ENCODE results near the gene SPATA21.

Gene SPATA21

DNA sequence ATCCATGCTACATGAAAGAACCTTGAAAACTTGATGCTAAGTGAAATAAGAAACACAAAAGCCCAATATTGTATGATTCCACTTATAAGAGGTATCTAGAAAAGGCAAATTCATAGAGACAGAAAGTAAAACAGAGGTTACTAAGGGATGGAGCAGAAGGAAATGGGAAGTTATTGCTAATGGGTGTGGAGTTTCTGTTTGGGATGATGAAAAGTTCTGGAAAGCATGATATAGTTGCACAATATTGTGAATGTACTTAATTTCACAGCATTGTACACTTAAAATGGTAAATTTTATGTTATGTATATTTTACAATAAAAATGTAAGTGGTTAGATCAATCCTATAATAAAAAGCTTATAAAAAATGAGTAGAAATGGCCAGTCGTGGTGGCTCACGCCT, 1.7 kb upstream of the SPATA21 start:
- H3K9ac ChIP-seq (ENCODE audit: low read length): no peak overlapping the region
- H3K4me1 ChIP-seq (ENCODE audit: control insufficient read depth, low read depth, low read length): peaks cover 3% of the 10 kb centered on the region
- peaks cover 6% of the 10 kb centered on the region for H3K27me3 ChIP-seq (ENCODE audit: control insufficient read depth, insufficient read depth, low read length)
- H3K4me3 ChIP-seq (ENCODE audit: low read length): no peak overlapping the region
- no peak overlapping the region for H3K27ac ChIP-seq (ENCODE audit: low read length)
- no peaks in the 10 kb centered on the region for H3K9me3 ChIP-seq (ENCODE audit: control insufficient read depth, low read depth, low read length)
- no peaks in the 10 kb centered on the region for H3K36me3 ChIP-seq (ENCODE audit: control insufficient read depth, low read depth, low read length)

DNA sequence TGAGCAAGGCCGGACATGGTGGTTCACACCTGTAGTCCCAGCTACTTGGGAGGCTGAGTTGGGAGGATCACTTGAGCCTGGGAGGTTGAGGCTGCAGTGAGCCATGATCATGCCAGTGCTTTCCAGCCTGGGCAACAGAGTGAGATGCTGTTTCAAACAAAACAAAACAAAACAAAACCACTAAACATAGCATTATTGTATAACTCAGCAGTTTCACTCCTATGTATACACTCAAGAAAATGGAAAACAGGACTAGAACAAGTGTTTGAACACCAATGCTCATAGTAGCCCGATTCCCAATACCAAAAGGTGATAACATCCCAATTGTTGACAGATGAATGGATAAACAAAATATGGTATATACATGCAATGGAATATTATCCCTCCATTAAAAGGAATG, 1.3 kb upstream of the SPATA21 start:
- Histone ChIP-seq H3K9ac (ENCODE audit: low read length) (no peak overlapping the region), H3K36me3 (ENCODE audit: control insufficient read depth, low read depth, low read length) (no peaks in the 10 kb centered on the region)

DNA sequence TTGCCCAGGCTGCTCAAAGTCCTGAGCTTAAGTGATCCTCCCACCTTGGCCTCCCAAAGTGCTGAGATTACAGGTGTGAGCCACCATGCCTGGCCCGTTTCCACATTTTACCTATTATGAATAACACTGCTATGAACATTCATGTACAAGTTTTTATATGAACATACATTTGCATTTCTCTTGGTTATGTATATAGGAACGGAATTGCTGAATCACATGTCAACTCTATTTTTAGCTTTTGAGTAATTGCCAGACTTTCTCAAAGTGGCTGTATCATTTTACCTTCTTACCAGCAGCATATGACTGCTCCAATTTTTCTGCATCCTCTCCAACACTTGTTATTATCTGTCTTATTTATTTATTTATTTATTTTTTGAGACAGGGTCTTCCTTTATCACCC, 2.7 kb downstream of the SPATA21 start:
- Histone ChIP-seq H3K36me3 (ENCODE audit: control insufficient read depth, low read depth, low read length) (no peaks in the 10 kb centered on the region), H3K4me3 (ENCODE audit: low read length) (no peak overlapping the region), H3K9ac (ENCODE audit: low read length) (no peak overlapping the region), H3K27me3 (ENCODE audit: control insufficient read depth, insufficient read depth, low read length) (no peaks in the 10 kb centered on the region), H3K27ac (ENCODE audit: low read length) (no peak overlapping the region), H3K9me3 (ENCODE audit: control insufficient read depth, low read depth, low read length) (no peaks in the 10 kb centered on the region), H3K4me1 (ENCODE audit: control insufficient read depth, low read depth, low read length) (no peaks in the 10 kb centered on the region)

More for the DNA sequence above, 1.3 kb upstream of the SPATA21 start:
- Histone ChIP-seq H3K9me3 (ENCODE audit: control insufficient read depth, low read depth, low read length) (no peaks in the 10 kb centered on the region), H3K27ac (ENCODE audit: low read length) (no peak overlapping the region), H3K4me1 (ENCODE audit: control insufficient read depth, low read depth, low read length) (peaks cover 3% of the 10 kb centered on the region), H3K27me3 (ENCODE audit: control insufficient read depth, insufficient read depth, low read length) (peaks cover 6% of the 10 kb centered on the region), H3K4me3 (ENCODE audit: low read length) (no peak overlapping the region)

DNA sequence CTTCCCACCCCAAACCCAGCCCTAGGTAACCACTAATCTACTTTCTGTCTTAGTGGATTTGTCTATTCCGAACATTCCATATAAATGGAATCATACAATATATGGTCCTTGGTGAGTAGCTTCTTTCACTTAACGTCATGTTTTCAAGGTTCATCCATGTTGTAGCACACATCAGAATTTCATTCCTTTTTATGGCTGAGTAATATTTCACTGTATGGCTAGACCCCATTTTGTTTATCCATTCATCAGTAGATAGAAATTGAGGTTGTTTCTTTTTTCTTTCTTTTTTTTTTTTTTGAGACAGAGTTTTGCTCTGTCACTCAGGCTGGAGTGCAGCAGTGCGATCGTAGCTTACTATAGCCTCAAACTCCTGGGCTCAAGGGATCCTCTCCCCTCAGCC, 3.2 kb downstream of the SPATA21 start:
- H3K27me3 ChIP-seq (ENCODE audit: control insufficient read depth, insufficient read depth, low read length): no peaks in the 10 kb centered on the region
- H3K36me3 ChIP-seq (ENCODE audit: control insufficient read depth, low read depth, low read length): no peaks in the 10 kb centered on the region
- no peaks in the 10 kb centered on the region for H3K4me1 ChIP-seq (ENCODE audit: control insufficient read depth, low read depth, low read length)
- H3K4me3 ChIP-seq (ENCODE audit: low read length): no peak overlapping the region
- H3K27ac ChIP-seq (ENCODE audit: low read length): no peak overlapping the region
- H3K9ac ChIP-seq (ENCODE audit: low read length): no peak overlapping the region
- H3K9me3 ChIP-seq (ENCODE audit: control insufficient read depth, low read depth, low read length): no peaks in the 10 kb centered on the region

DNA sequence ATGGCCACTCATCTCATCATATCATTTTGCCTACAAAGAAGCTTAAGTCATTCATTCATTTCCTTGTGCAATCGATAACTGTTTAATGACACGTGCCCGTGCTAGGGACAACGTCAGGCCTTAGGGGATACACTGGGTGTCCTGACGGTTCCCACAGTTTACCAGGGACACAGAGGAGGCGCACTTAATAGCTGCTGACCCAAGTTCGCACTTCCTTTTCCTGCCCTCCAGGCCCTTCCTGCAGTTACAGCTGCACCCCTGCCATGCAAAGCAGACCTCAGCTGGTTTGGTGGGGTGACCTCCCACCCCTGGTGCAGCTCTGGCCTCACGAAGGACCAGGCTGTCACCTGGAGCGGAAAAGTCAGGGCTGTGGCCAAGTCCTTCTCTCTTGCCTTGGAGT, 4.2 kb downstream of the SPATA21 start:
- Histone ChIP-seq H3K9ac (ENCODE audit: low read length) (no peak overlapping the region), H3K36me3 (ENCODE audit: control insufficient read depth, low read depth, low read length) (no peaks in the 10 kb centered on the region), H3K27ac (ENCODE audit: low read length) (no peak overlapping the region), H3K4me1 (ENCODE audit: control insufficient read depth, low read depth, low read length) (no peaks in the 10 kb centered on the region), H3K4me3 (ENCODE audit: low read length) (no peak overlapping the region), H3K27me3 (ENCODE audit: control insufficient read depth, insufficient read depth, low read length) (no peaks in the 10 kb centered on the region), H3K9me3 (ENCODE audit: control insufficient read depth, low read depth, low read length) (no peaks in the 10 kb centered on the region)

DNA sequence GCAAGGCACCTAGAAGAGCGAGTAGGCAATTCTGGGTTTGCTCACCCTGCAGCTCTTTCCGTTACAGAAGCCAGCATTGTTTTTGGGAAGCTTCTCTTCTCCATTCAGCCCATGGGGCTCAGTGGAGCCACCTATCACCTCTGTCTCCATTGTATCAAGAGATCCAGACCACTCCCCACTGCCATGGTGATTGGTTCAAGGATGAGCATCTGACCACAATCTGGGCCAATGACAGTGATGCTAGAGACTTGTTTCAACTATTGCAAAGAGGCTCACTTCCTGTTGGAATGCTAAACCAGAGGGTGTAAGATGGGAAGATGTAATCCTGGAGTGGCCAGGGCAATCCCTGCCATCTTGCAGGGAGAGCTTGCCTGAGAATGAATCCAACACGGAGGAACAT, 6.6 kb downstream of the SPATA21 start:
- Histone ChIP-seq H3K4me1 (ENCODE audit: control insufficient read depth, low read depth, low read length) (no peaks in the 10 kb centered on the region), H3K9ac (ENCODE audit: low read length) (no peak overlapping the region), H3K36me3 (ENCODE audit: control insufficient read depth, low read depth, low read length) (no peaks in the 10 kb centered on the region), H3K27me3 (ENCODE audit: control insufficient read depth, insufficient read depth, low read length) (no peaks in the 10 kb centered on the region), H3K27ac (ENCODE audit: low read length) (no peak overlapping the region), H3K4me3 (ENCODE audit: low read length) (no peak overlapping the region), H3K9me3 (ENCODE audit: control insufficient read depth, low read depth, low read length) (no peaks in the 10 kb centered on the region)

DNA sequence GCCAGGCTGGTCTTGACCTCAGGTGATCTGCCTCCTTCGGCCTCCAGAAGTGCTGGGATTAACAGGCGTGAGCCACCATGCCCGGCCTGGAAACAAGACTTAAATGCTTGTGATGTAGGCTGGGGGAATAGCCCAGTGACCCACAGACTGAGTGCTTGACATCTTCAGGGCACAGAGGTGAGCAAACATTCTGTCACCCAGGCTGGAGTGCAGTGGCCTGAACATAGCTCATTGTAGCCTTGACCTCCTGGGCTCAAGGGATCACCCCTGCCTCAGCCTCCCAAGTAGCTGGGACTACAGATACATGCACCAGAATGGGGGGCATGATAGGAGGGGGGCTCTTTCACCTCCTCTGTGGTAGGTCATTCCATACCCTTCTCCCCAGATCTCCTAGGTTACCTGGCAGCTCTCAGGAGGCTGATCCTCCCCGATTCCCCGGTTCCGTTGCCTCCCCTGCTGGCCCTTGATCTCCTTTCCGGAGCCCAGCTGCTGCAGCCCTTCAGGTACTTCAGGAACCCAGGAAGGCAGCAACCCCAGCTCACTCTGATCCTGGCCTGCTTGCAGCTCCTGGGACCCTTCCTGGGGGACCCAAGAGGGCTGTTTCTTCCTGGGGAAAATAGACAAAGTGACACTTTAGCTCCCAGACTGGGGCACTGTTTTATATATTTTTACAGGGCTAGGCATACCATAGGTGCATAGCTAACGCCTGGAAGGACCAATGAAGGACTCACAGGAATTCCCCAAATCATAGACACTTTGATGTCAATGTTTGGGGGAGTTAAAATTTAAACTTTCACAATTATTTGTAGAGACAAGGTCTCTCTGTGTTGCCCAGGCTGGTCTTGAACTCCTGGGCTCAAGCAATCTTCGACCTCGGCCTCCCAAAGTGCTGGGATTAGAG, 11.8 kb downstream of the SPATA21 start:
- H3K27me3 ChIP-seq (ENCODE audit: control insufficient read depth, insufficient read depth, low read length): no peaks in the 10 kb centered on the region
- H3K27ac ChIP-seq (ENCODE audit: low read length): no peak overlapping the region
- H3K4me1 ChIP-seq (ENCODE audit: control insufficient read depth, low read depth, low read length): no peaks in the 10 kb centered on the region
- no peaks in the 10 kb centered on the region for H3K36me3 ChIP-seq (ENCODE audit: control insufficient read depth, low read depth, low read length)
- H3K9me3 ChIP-seq (ENCODE audit: control insufficient read depth, low read depth, low read length): no peaks in the 10 kb centered on the region
- no peak overlapping the region for H3K9ac ChIP-seq (ENCODE audit: low read length)
- no peak overlapping the region for H3K4me3 ChIP-seq (ENCODE audit: low read length)

DNA sequence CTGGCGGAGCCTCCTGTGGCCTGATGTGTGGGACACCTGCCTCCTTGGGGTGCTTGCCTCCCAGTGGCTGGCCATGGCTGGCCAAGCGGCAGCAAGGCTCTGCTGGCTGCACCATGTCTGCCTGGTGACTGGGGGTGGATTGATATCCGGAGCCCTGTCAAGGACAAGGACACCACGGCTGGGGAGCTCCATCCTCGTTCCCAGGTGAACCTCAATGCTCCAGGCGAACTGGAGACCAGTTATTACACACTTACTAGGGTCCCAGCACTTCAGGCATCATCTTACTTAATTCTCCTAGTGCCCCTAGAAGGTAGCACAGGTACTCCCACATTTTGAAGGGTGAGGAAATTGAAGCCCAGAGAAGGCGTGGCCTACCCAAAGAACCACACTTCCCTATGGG, 15.2 kb downstream of the SPATA21 start:
- Histone ChIP-seq H3K4me3 (ENCODE audit: low read length) (no peak overlapping the region), H3K27ac (ENCODE audit: low read length) (no peak overlapping the region), H3K36me3 (ENCODE audit: control insufficient read depth, low read depth, low read length) (no peaks in the 10 kb centered on the region), H3K4me1 (ENCODE audit: control insufficient read depth, low read depth, low read length) (no peaks in the 10 kb centered on the region), H3K9me3 (ENCODE audit: control insufficient read depth, low read depth, low read length) (no peaks in the 10 kb centered on the region), H3K27me3 (ENCODE audit: control insufficient read depth, insufficient read depth, low read length) (no peaks in the 10 kb centered on the region), H3K9ac (ENCODE audit: low read length) (no peak overlapping the region)

DNA sequence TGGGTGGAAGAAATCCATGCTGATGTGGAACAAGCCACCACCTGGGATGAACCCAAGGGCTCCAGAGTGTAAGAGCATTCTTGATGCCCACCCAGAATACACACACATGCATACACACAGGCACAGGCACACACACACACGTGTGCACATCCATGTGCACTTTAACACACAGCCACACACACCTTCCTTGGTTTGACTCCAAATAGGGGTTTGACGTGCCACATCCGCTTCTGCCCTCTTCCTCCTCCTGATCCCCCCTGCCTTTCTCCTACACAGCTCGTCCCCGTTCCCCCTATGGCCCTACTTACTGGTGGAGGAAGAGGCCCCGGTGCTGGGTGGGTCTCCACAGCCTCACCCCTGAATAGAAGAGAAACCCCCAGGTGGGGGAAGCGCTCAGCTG, 16.0 kb downstream of the SPATA21 start:
- H3K4me1 ChIP-seq (ENCODE audit: control insufficient read depth, low read depth, low read length): no peaks in the 10 kb centered on the region
- no peak overlapping the region for H3K9ac ChIP-seq (ENCODE audit: low read length)
- no peaks in the 10 kb centered on the region for H3K27me3 ChIP-seq (ENCODE audit: control insufficient read depth, insufficient read depth, low read length)
- H3K4me3 ChIP-seq (ENCODE audit: low read length): no peak overlapping the region
- H3K27ac ChIP-seq (ENCODE audit: low read length): no peak overlapping the region
- no peaks in the 10 kb centered on the region for H3K9me3 ChIP-seq (ENCODE audit: control insufficient read depth, low read depth, low read length)
- no peaks in the 10 kb centered on the region for H3K36me3 ChIP-seq (ENCODE audit: control insufficient read depth, low read depth, low read length)

DNA sequence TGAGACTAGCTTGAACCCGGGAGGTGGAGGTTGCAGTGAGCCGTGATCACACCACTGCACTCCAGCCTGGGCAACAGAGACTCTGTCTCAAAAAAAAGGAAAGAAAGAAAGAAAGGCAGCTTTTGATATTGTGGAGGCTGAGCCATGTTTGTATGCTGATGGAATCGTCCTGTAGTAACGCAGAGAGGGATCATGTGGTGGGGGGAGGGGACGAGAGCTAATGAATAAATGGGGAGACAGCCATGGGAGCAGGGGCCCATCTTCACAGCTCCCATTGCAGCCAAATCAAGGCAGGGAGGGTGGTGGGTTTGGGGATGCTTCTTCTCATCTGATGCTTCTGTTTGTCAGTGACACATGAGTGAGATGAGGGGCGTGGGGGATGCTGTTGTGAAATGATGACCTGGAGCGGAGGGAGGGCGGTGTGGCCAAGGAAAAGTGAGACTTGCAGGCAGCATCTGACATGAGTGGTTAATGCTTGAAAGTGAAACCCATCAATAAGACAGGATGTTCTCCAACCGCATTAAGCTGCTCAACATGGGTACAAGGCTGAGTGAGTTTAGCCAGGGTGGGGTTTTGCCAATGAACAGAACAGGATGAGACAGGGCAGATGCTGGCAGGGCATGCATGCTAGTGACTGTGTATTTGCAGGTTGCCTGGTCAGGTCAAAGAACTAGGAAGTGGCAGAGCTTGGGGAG, 16.7 kb downstream of the SPATA21 start:
- H3K27ac ChIP-seq (ENCODE audit: low read length): no peak overlapping the region
- no peaks in the 10 kb centered on the region for H3K27me3 ChIP-seq (ENCODE audit: control insufficient read depth, insufficient read depth, low read length)
- H3K36me3 ChIP-seq (ENCODE audit: control insufficient read depth, low read depth, low read length): no peaks in the 10 kb centered on the region
- no peaks in the 10 kb centered on the region for H3K4me1 ChIP-seq (ENCODE audit: control insufficient read depth, low read depth, low read length)
- no peaks in the 10 kb centered on the region for H3K9me3 ChIP-seq (ENCODE audit: control insufficient read depth, low read depth, low read length)
- no peak overlapping the region for H3K4me3 ChIP-seq (ENCODE audit: low read length)
- H3K9ac ChIP-seq (ENCODE audit: low read length): no peak overlapping the region

DNA sequence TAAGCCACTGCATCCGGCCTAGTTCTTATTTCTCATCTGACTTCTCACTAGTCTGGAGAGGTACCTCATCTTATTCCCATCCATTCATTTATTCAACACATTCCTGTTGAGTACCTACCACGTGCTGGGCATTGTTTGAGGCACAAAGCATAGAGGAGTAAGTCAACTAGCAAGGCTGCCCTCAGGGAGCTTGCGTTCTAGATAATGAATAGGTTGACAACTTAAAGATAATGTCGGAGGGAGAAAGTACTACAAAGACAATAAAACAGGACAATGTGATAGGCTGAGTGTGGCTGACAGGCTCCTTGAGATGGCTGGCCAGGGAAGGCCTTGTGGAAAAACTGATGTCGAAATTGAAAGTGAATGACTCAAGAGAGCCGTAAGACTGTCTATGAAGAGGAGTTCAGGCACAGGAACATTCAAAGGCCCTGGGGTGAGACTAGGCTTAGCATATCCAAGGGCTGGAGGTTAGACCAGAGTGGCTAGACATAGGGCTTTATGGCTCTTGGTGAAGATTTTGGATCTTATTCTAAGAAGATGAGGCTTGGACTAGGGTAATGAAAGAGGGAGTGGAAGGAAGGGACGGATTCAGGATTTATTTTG, 18.3 kb downstream of the SPATA21 start:
- H3K27me3 ChIP-seq (ENCODE audit: control insufficient read depth, insufficient read depth, low read length): no peaks in the 10 kb centered on the region
- no peaks in the 10 kb centered on the region for H3K4me1 ChIP-seq (ENCODE audit: control insufficient read depth, low read depth, low read length)
- no peaks in the 10 kb centered on the region for H3K9me3 ChIP-seq (ENCODE audit: control insufficient read depth, low read depth, low read length)
- H3K36me3 ChIP-seq (ENCODE audit: control insufficient read depth, low read depth, low read length): no peaks in the 10 kb centered on the region
- H3K4me3 ChIP-seq (ENCODE audit: low read length): no peak overlapping the region
- no peak overlapping the region for H3K27ac ChIP-seq (ENCODE audit: low read length)
- H3K9ac ChIP-seq (ENCODE audit: low read length): no peak overlapping the region
